Loucy (cell line): ENCODE measurements around the gene GAK.

Experiments used
- EZH2phosphoT487 ChIP-seq: fragments of 200-600 bp; IDR thresholded peaks from 2 replicates; pipeline ENCODE4 v1.6.1; 2018; ENCODE audit warnings: antibody characterized with exemption, mild to moderate bottlenecking, moderate library complexity, borderline replicate concordance
- TF ChIP-seq, protein P1 (sequence below): fragments of 200-600 bp; sonication (generic); conservative IDR thresholded peaks from 2 replicates; pipeline ENCODE4 v1.5.1; 2014; ENCODE audit warnings: mild to moderate bottlenecking, antibody characterized with exemption, low read length

GRCh38 chr4:848803-849477, 83.2 kb downstream of the GAK start:
- TF ChIP-seq, protein P1, sequence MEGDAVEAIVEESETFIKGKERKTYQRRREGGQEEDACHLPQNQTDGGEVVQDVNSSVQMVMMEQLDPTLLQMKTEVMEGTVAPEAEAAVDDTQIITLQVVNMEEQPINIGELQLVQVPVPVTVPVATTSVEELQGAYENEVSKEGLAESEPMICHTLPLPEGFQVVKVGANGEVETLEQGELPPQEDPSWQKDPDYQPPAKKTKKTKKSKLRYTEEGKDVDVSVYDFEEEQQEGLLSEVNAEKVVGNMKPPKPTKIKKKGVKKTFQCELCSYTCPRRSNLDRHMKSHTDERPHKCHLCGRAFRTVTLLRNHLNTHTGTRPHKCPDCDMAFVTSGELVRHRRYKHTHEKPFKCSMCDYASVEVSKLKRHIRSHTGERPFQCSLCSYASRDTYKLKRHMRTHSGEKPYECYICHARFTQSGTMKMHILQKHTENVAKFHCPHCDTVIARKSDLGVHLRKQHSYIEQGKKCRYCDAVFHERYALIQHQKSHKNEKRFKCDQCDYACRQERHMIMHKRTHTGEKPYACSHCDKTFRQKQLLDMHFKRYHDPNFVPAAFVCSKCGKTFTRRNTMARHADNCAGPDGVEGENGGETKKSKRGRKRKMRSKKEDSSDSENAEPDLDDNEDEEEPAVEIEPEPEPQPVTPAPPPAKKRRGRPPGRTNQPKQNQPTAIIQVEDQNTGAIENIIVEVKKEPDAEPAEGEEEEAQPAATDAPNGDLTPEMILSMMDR: no peak
- TF ChIP-seq EZH2phosphoT487: no peak
